HPDE6-E6E7 (cell line): ENCODE measurements around the gene PTPN4.

ENCODE experiments used
- DNase-seq: peaks from one replicate; pipeline ENCODE4 v3.0.0; 2011; ENCODE audit warnings: missing footprints; ENCODE audit errors: extremely low spot score

PTPN4 gene

GRCh38 chr2:119856469-119856901 lies 96.8 kb downstream of the PTPN4 start:
- no peak for DNase-seq

DNA sequence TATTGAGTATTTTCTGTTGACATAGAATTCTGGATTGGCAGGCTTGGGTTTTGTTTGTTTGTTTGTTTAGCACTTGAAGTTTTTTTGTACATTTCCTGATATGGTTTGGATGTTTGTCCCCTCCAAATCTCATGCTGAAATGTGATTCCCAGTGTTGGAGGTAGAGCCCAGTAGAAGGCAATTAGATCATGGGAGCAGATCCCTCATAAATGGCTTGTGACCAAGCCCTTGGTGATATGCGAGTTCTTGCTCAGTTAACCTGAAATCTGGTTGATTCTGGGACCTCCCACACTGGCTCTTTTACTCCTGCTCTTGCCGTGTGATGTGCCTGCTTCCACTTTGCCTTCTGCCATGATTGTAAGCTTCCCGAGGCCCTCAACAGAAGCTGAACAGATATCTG lies 98.0 kb downstream of the PTPN4 start:
- DNase-seq = no peak

GRCh38 chr2:119859528-119859927 lies 99.8 kb downstream of the PTPN4 start:
- DNase-seq = no peak

DNA sequence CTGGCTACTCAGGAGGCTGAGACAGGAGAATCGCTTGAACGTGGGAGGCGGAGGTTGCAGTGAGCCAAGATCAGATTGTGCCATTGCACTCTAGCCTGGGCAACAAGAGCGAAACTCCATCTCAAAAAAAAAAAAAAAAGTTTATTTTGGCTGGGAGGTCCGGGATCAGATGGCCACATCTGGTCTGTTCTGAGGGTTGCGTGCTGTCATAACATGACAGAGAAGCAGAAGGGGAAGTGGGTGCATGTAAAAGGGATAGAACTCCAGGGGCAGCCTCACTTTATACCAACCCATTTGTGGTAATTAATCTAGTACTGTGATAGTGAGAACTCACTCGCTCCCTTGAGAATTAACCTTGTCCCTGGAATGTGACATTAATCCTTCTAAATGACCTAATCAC lies 101.2 kb downstream of the PTPN4 start:
- DNase-seq = no peak

- DNase-seq = no peak
Measured at GRCh38 chr2:119862127-119862889, 102.6 kb downstream of the PTPN4 start.

DNA sequence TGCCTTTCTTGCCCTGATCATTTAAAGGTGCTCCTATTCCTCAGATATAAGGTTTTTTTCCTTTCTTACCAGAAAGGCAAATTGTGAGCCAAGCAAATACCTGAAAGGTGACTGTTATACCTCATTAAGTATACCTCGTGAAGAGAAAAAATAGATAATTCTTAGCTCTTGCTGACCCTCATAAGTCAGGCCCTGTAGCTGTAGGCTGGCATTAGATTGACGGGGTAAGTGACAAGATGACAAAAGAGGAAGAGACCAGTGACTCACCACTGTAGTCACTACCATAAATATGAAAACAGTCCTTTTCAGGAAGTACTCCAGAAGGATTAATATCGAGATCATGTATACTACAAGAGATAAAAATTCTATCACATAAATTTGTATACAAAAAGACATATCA lies 104.6 kb downstream of the PTPN4 start:
- no peak for DNase-seq

DNA sequence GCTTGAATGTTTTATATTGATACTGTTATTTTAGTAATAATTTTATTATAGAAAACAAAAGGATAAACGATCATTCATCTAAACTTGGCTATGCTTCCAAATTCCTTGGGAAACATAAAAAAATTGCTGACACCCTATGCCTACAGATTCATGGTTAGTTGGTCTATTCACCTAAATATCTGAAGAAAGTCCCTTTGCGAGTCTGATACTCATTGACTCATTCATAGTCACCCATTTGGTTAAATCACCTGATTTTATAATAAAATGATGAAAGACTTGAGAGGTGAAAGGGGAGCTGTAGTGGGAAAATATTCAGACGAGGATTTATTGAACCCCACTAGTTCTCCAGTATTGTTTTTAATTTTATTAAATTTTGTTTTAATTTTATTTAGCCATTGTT lies 112.0 kb downstream of the PTPN4 start:
- DNase-seq = no peak

DNA sequence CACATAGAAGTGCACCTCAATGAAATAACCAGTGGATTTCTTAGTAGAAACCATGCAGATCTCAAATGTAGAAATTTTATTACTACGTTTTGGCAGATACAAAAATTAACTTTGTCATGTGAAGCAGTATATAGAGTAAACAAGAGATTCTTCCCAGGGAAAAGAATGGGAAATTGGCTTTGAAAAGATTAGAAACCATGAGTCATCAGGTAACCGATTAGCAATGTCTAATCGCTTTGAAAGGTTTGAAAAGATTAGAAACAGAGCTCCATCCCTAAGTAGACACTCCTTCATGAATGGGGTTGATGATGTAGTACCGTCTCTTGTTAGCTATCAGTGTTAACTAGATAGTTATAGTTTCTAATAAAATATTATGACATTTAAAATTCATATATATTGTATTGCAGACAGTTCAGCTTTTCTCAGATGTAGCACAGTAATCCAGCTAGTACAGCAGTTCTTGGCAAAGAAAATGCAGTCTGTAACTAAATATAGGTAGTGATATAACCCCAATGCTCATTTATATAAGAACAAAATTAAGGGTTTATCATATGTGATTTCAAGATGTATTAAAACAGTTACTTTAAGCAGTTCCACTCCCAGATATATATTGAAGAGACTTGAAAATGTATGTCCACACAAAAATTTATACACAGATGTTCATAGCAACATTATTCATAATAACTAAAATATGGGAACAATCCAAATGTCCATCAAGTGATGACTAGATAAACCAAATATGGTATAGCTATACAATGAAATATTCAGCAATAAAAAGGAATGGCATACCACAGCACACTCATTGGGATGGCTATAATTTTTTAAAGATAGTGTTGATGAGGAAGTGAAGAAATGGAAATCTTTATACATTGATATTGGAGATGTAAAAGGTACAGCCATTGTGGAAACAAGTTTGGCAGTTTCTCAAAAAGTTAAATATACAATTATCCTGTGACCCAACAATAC lies 113.9 kb downstream of the PTPN4 start:
- DNase-seq = no peak

- DNase-seq = no peak
Measured at GRCh38 chr2:119879502-119879901, 119.8 kb downstream of the PTPN4 start.

GRCh38 chr2:119888680-119889079 lies 129.0 kb downstream of the PTPN4 start:
- no peak for DNase-seq

GRCh38 chr2:119897736-119898395 lies 138.1 kb downstream of the PTPN4 start:
- no peak for DNase-seq

DNA sequence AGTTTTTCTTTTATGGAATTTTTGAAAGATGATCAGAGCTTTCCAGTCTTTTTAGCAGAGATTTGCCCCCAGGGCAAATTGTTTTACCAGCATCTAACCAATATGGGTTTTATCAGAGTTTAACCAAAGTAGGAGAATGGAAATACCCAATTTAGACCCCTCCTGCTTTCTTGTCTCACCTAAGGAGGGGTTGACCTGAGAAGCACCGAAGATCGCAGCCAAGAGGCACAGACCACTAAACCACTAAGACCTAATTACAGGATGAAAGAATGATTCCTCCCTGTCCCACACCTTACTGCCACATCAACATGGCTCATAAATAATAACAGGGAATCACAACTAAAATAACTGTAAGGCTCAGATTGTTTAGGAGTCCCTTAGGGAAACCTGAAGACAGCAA lies 141.3 kb downstream of the PTPN4 start:
- DNase-seq = no peak

DNA sequence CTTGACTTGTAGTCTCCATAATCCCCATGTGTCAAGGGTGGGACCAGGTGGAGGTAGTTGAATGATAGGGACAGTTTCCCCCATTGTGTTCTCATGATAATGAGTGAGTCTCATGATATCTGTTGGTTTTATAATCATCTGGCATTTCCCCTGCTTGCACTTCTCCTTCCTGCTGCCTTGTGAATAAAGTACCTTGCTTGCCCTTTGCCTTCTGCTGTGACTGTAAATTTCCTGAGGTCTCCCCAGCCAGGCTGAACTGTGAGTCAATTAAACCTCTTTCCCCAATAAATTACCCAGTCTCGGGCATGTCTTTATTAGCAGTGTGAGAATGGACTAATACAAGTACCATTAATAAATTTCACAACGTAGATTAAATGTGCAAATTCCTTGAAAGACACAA lies 150.8 kb downstream of the PTPN4 start:
- DNase-seq = no peak

GRCh38 chr2:119914266-119914665 lies 154.5 kb downstream of the PTPN4 start:
- DNase-seq = no peak

DNA sequence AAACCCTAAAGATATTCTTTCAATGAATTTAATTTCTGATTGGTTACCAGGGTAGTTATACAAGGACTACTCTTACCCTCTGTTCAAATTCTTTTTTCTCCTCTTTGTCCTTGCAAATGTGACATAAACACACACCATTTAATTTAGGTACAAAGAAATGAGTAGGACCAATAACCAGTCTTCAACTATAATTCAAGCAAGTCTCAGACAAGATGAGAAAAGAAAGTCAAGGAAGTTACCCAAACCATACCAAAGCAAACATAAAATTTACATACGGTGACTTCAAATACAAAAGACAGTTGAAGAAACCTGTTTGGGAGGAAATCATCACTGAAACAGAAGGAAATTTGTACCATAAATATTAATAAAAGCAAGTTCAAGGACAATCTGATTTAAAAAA lies 162.1 kb downstream of the PTPN4 start:
- no peak for DNase-seq

- DNase-seq = no peak
Measured at GRCh38 chr2:119922699-119923098, 163.0 kb downstream of the PTPN4 start.

DNA sequence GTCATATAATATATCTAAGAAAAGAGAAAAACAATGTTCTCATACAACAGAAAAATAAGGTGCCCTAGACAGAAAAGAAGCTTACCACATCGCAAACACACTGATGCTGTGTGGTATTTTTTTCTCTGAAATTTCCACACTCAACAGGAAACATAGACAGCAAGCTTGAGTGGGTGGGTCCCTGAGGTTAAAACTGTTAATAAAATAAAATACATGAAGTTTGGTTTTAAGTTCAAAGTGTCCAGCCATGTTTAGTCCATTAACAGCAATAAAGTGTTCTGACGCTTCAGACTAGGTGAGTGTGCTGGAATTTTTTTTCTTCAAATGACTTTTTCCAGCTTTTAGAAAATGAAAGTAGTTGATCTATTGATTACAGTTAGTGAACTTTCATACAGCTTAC lies 169.8 kb downstream of the PTPN4 start:
- DNase-seq = no peak

DNA sequence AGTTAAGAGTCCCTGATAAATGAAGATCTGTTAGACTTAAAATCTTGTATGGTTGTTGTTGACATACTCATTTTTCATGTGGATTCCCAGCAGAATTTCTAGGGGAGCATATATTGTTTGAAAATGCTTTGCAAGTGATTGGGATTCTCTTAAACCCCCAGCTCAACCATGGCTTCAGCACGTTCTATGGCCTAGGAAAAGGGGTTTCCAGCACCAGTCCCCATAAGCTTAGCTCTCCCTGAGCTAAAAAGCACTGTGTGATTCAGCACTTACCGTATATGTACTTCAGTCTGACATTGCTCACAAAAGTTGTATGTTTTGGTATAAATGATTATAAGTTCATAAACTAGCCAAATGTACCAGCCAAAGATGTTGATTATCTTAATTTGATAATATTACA lies 173.1 kb downstream of the PTPN4 start:
- DNase-seq = no peak

- no peak for DNase-seq
Measured at GRCh38 chr2:119934319-119934718, 174.6 kb downstream of the PTPN4 start.

DNA sequence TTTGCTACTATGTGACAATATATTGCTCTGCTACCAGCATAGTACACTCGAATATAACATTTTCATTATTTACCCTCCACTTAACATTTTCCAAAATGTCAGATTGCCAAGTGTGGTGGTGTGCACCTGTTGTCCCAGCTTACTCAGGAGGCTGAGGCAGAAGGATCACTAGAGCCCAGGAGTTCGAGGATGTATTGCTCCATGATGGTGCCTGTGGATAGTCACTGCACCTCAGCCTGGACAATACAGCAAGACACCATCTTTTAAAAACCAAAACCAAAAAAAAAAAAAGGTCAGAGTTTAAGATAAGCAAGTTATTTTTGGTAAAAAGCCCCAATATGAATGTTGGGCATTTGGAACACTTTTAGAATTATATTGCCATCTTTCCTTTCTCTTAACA lies 178.0 kb downstream of the PTPN4 start:
- no peak for DNase-seq

GRCh38 chr2:119939915-119940314 lies 180.2 kb downstream of the PTPN4 start:
- DNase-seq = no peak

- no peak for DNase-seq
Measured at GRCh38 chr2:119940856-119941255, 181.1 kb downstream of the PTPN4 start.
